IMR-90 (cell line): ENCODE measurements around the gene PRPSAP1. TPM values are rescaled to one million over a fixed set of nuclear protein-coding genes. Genes with fewer than 3 reads are reported as not detected.

Experiments
- ATAC-seq: fragments of 200-7000 bp; cut with Tn5 transposase; 2 replicates; pipeline ENCODE4 v1.9.1; 2020; ENCODE audit warnings: low read depth, mild to moderate bottlenecking, moderate library complexity
- BruUV-seq: library from RNA; stranded (reverse); fragments of 400-500 nt; replicated peaks from 2 replicates; lab custom pipeline; 2021; lab: Mats Ljungman, UMichigan
- CTCF ChIA-PET: fragments of 300-600 bp; formaldehyde crosslinking; extraction: SDS; loops from one replicate; lab custom pipeline; 2021; ENCODE audit warnings: antibody characterized with exemption; lab: Yijun Ruan, JAX
- POLR2A ChIA-PET: fragments of 300-600 bp; sonication (Branson Sonifier 250); formaldehyde crosslinking; loops from one replicate; lab custom pipeline; 2022; ENCODE audit warnings: antibody characterized with exemption; ENCODE audit not compliant: unreplicated experiment; lab: Charles Lee
- DNase-seq: peaks from one replicate; pipeline ENCODE4 v3.0.0; 2013
- H2AFZ ChIP-seq: replicated peaks from 2 replicates; pipeline ENCODE3; 2013; ENCODE audit warnings: low read length, mild to moderate bottlenecking; ENCODE audit not compliant: poor library complexity
- H2AK5ac ChIP-seq: 2 replicates; pipeline ENCODE4 v1.6.1; 2013; ENCODE audit warnings: low read depth, low read length, inconsistent platforms
- H2AK9ac ChIP-seq: replicated peaks from 2 replicates; pipeline ENCODE3; 2013; ENCODE audit warnings: mild to moderate bottlenecking, low read depth, low read length, moderate library complexity; ENCODE audit not compliant: poor library complexity
- H2BK120ac ChIP-seq: 2 replicates; pipeline ENCODE4 v1.6.1; 2013; ENCODE audit warnings: low read depth, low read length, inconsistent platforms
- H2BK15ac ChIP-seq: 3 replicates; pipeline ENCODE4 v1.6.1; 2013; ENCODE audit warnings: low read depth, low read length, inconsistent platforms
- H2BK20ac ChIP-seq: 2 replicates; pipeline ENCODE4 v1.6.1; 2013; ENCODE audit warnings: low read depth, mild to moderate bottlenecking, inconsistent platforms, low read length, moderate library complexity
- H2BK5ac ChIP-seq: 2 replicates; pipeline ENCODE4 v1.6.1; 2013; ENCODE audit warnings: mild to moderate bottlenecking, low read depth, low read length, inconsistent platforms; ENCODE audit not compliant: poor library complexity, severe bottlenecking
- H3K14ac ChIP-seq: replicated peaks from 2 replicates; pipeline ENCODE4 v1.6.1; 2013; ENCODE audit warnings: low read depth, low read length, inconsistent platforms
- H3K18ac ChIP-seq: 2 replicates; pipeline ENCODE4 v1.6.1; 2013; ENCODE audit warnings: low read depth, low read length, control low read depth
- H3K23ac ChIP-seq: 2 replicates; pipeline ENCODE4 v1.6.1; 2013; ENCODE audit warnings: low read depth, low read length, inconsistent platforms
- H3K27ac ChIP-seq: 2 replicates; pipeline ENCODE4 v1.5.1; 2013; ENCODE audit warnings: mild to moderate bottlenecking, control low read depth, low read length; ENCODE audit not compliant: insufficient read depth
- H3K27me3 ChIP-seq: 2 replicates; pipeline ENCODE4 v1.6.1; 2013; ENCODE audit warnings: low read length; ENCODE audit not compliant: control insufficient read depth, insufficient read depth
- H3K36me3 ChIP-seq: 2 replicates; pipeline ENCODE4 v1.6.1; 2013; ENCODE audit warnings: low read length, mixed read lengths; ENCODE audit not compliant: control insufficient read depth, insufficient read depth
- H3K4ac ChIP-seq: 2 replicates; pipeline ENCODE4 v1.6.1; 2013; ENCODE audit warnings: low read depth, low read length, inconsistent platforms
- H3K4me1 ChIP-seq: 2 replicates; pipeline ENCODE4 v1.6.1; 2013; ENCODE audit warnings: low read length, mixed read lengths; ENCODE audit not compliant: control insufficient read depth, insufficient read depth
- H3K4me2 ChIP-seq: 2 replicates; pipeline ENCODE4 v1.6.1; 2013; ENCODE audit warnings: low read depth, mild to moderate bottlenecking, control low read depth, low read length, moderate library complexity
- H3K4me3 ChIP-seq: 2 replicates; pipeline ENCODE4 v1.5.1; 2013; ENCODE audit warnings: low read depth, mild to moderate bottlenecking, control low read depth, low read length, moderate library complexity; ENCODE audit not compliant: insufficient read depth
- H3K56ac ChIP-seq: 2 replicates; pipeline ENCODE4 v1.6.1; 2013; ENCODE audit warnings: low read length, inconsistent platforms; ENCODE audit not compliant: insufficient read depth; ENCODE audit errors: extremely low read depth
- H3K79me1 ChIP-seq, 2 experiments: 2 replicates each; pipeline ENCODE4 v1.6.1; 2013; ENCODE audit warnings: low read length in 2 of 2, inconsistent platforms in 1 of 2, low read depth in 1 of 2
- H3K9ac ChIP-seq: 2 replicates; pipeline ENCODE4 v1.6.1; 2013; ENCODE audit warnings: low read depth, low read length, control low read depth
- H3K9me1 ChIP-seq: 2 replicates; pipeline ENCODE4 v1.6.1; 2013; ENCODE audit warnings: low read length, inconsistent platforms; ENCODE audit not compliant: insufficient read depth
- H3K9me3 ChIP-seq: 2 replicates; pipeline ENCODE4 v1.6.1; 2013; ENCODE audit warnings: low read length; ENCODE audit not compliant: control insufficient read depth, insufficient read depth
- H4K20me1 ChIP-seq: 2 replicates; pipeline ENCODE4 v1.6.1; 2013; ENCODE audit warnings: low read length, inconsistent platforms; ENCODE audit not compliant: insufficient read depth
- H4K5ac ChIP-seq: 2 replicates; pipeline ENCODE4 v1.6.1; 2013; ENCODE audit warnings: mild to moderate bottlenecking, low read depth, low read length, control low read depth
- H4K8ac ChIP-seq, 2 experiments: 2 replicates each; pipeline ENCODE4 v1.6.1; 2013; ENCODE audit warnings: low read depth in 2 of 2, low read length in 2 of 2, control low read depth in 1 of 2, inconsistent platforms in 1 of 2
- H4K91ac ChIP-seq: 2 replicates; pipeline ENCODE4 v1.6.1; 2013; ENCODE audit warnings: low read depth, low read length, inconsistent platforms; ENCODE audit not compliant: insufficient read depth
- BHLHE40 ChIP-seq: fragments of 150-350 bp; IDR thresholded peaks from 2 replicates; pipeline ENCODE4 v1.6.1; 2016; ENCODE audit warnings: mild to moderate bottlenecking, low read depth, low read length
- CEBPB ChIP-seq: IDR thresholded peaks from 2 replicates; pipeline ENCODE4 v1.6.1; 2012; ENCODE audit warnings: low read depth, low read length, improper control_type of control experiment
- CTCF ChIP-seq: conservative IDR thresholded peaks from 2 replicates; pipeline ENCODE4 v1.5.1; 2012; ENCODE audit warnings: mild to moderate bottlenecking, low read depth, low read length, improper control_type of control experiment
- MAZ ChIP-seq: IDR thresholded peaks from 2 replicates; pipeline ENCODE4 v1.6.1; 2012; ENCODE audit warnings: low read depth, mild to moderate bottlenecking, low read length, improper control_type of control experiment, moderate library complexity, borderline replicate concordance
- MXI1 ChIP-seq: IDR thresholded peaks from 2 replicates; pipeline ENCODE4 v1.6.1; 2012; ENCODE audit warnings: low read depth, mild to moderate bottlenecking, low read length, moderate library complexity, borderline replicate concordance
- POLR2A ChIP-seq: IDR thresholded peaks from 2 replicates; pipeline ENCODE4 v1.6.1; 2012; ENCODE audit warnings: mild to moderate bottlenecking, low read depth, low read length
- RAD21 ChIP-seq: IDR thresholded peaks from 2 replicates; pipeline ENCODE4 v1.6.1; 2012; ENCODE audit warnings: low read length, improper control_type of control experiment
- RCOR1 ChIP-seq: IDR thresholded peaks from 2 replicates; pipeline ENCODE4 v1.6.1; 2012; ENCODE audit warnings: mild to moderate bottlenecking, low read length, improper control_type of control experiment; ENCODE audit not compliant: insufficient replicate concordance
- RFX5 ChIP-seq: IDR thresholded peaks from 2 replicates; pipeline ENCODE4 v1.8.0; 2012; ENCODE audit warnings: low read depth, mild to moderate bottlenecking, low read length, moderate library complexity
- SMC3 ChIP-seq: fragments of 150-350 bp; IDR thresholded peaks from 2 replicates; pipeline ENCODE4 v1.6.1; 2016; ENCODE audit warnings: low read depth, mild to moderate bottlenecking, antibody characterized with exemption, low read length, moderate library complexity
- WGBS, 2 experiments: methylation state at CpG; one replicate each; pipeline versions ENCODE4 v1.1.5 to v1.1.7; 2013; ENCODE audit warnings: missing lambda C conversion rate in 2 of 2; ENCODE audit not compliant: insufficient read length in 1 of 2; ENCODE audit errors: extremely low coverage in 2 of 2; 5-methylcytosine and 5-hydroxymethylcytosine counted together
- dilution Hi-C: fragments of 300-500 bp; cut with HindIII; formaldehyde crosslinking; loops from one replicate; pipeline ENCODE4 v1.14.3; 2018; ENCODE audit warnings: low sequenced_read_pairs; ENCODE audit not compliant: unreplicated experiment
- in situ Hi-C: fragments of 300-500 bp; cut with MboI; formaldehyde crosslinking; loops from 3 replicates; pipeline ENCODE4 v1.14.3; 2019; ENCODE audit warnings: low sequenced_read_pairs, inconsistent platforms, mixed read lengths
- intact Hi-C: fragments of 100-400 bp; cut with micrococcal nuclease; formaldehyde crosslinking; loops from 2 replicates; pipeline ENCODE4 v1.10.0; 2022
- polyA plus RNA-seq, 3 experiments: library from polyadenylated mRNA; depleted of rRNA; stranded (reverse); fragments of >200 nt; gene quantifications; 2 replicates each; pipeline ENCODE4 v1.2.3, GENCODE V29; 2012; ENCODE audit warnings: low replicate concordance in 1 of 3
- total RNA-seq: library from RNA; depleted of rRNA; stranded (reverse); fragments of >200 nt; gene quantifications from 2 replicates; pipeline ENCODE4 v1.2.3, GENCODE V29; 2012
- TF ChIP-seq, protein P1 (sequence below): fragments of 150-350 bp; IDR thresholded peaks from 2 replicates; pipeline ENCODE4 v1.6.1; 2016; ENCODE audit warnings: low read depth, mild to moderate bottlenecking, low read length, moderate library complexity, borderline replicate concordance
- TF ChIP-seq, protein P2 (sequence below): fragments of 150-350 bp; IDR thresholded peaks from 2 replicates; pipeline ENCODE4 v1.6.1; 2017; ENCODE audit warnings: mild to moderate bottlenecking, antibody characterized with exemption, low read length, low read depth

The PRPSAP1 gene
- total and polyA plus RNA-seq, 2 of the 4 experiments (the other 2 are of a cell fraction): 34.4 to 48.6 TPM

DNA sequence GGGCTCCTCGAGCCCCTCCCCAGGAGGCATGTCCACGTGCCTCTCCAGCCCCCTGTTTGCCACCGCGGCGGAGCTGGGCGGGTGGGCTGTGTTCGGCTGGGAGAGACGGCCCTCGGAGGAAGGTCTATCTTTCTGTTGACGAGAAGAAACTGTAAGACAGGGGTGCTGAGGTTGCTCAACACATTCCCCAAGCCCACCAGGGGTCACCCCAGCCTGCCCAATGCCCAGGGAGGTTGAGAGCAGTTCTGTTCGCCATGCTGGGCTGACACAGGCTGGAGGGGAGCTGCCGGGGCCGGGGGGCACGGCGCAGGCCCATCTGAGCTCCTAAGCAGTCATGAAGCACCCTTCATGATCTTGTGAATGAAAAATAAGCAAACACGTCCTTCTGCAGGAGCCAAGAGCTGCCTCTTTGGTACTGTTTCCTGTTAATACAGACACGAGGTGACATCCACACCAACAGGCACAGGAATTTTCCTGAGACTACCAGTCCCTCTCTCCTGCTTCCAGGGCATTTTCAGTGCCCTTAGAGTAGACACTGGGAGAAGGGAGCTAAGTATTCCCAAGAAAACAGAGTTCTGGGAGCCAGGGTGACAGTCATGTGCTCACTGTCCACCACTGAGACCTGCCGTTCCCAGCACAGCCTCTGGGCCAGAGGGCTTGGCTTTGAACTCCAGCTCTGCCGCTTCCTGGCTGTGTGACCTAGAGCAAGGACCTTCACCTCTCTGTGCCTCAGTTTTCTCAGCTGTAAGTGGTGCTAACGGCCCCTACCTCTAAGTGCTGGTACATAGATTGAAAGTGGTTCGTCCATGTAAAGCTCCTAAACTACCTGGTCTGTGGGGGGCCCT lies 79.4 kb downstream of the PRPSAP1 start:
- peaks cover 7% of the 10 kb centered on the region for H3K4me1 ChIP-seq
- H3K36me3 ChIP-seq: peaks cover 6% of the 10 kb centered on the region
- no peak overlapping the region for H2BK20ac ChIP-seq
- H3K9me1 ChIP-seq: peaks cover 6% of the 10 kb centered on the region
- no peak overlapping the region for H2BK120ac ChIP-seq
- H2AK9ac ChIP-seq: peak overlapping the region; percentile 58
- H3K79me1 ChIP-seq: peaks cover 9 to 31% of the 10 kb centered on the region in 2 experiments; a peak in 3 of 4 replicates
- H2BK5ac ChIP-seq: no peak overlapping the region
- 46% methylated on average over 6 of the region's 21 CpGs; no CpG with 5 or more reads in 1 of the 2 experiments for WGBS, 2 experiments
- no peak overlapping the region for H3K18ac ChIP-seq
- H3K4ac ChIP-seq: no peak overlapping the region
- H3K14ac ChIP-seq: no peak overlapping the region
- ChIA-PET POLR2A (no interaction called here), CTCF (interaction anchor here (0.6 to 1.4 kb wide), 3 partner anchors 10 to 153 kb away, joined by 3 to 5 read pairs (median 3); partner anchors contain the start of gene UBALD2)
- no peak overlapping the region for H3K56ac ChIP-seq
- TF ChIP-seq MAZ (no peak), POLR2A (no peak), RFX5 (no peak), RCOR1 (no peak), SMC3 (no peak), RAD21 (no peak), CEBPB (no peak), CTCF (no peak), BHLHE40 (no peak), MXI1 (no peak)
- TF ChIP-seq, protein P1, sequence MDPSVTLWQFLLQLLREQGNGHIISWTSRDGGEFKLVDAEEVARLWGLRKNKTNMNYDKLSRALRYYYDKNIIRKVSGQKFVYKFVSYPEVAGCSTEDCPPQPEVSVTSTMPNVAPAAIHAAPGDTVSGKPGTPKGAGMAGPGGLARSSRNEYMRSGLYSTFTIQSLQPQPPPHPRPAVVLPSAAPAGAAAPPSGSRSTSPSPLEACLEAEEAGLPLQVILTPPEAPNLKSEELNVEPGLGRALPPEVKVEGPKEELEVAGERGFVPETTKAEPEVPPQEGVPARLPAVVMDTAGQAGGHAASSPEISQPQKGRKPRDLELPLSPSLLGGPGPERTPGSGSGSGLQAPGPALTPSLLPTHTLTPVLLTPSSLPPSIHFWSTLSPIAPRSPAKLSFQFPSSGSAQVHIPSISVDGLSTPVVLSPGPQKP: no peak
- TF ChIP-seq, protein P2, sequence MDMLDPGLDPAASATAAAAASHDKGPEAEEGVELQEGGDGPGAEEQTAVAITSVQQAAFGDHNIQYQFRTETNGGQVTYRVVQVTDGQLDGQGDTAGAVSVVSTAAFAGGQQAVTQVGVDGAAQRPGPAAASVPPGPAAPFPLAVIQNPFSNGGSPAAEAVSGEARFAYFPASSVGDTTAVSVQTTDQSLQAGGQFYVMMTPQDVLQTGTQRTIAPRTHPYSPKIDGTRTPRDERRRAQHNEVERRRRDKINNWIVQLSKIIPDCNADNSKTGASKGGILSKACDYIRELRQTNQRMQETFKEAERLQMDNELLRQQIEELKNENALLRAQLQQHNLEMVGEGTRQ: no peak
- no peak overlapping the region for H3K9ac ChIP-seq
- no peak overlapping the region for H3K4me2 ChIP-seq
- H4K91ac ChIP-seq: no peak overlapping the region
- DNase-seq (no peak), ATAC-seq (no peak)
- H3K4me3 ChIP-seq: no peak overlapping the region
- no TSS peak for BruUV-seq
- no peaks in the 10 kb centered on the region; the same call in 1 of the 2 replicates for H4K20me1 ChIP-seq
- in situ Hi-C loops (no loop called here), intact Hi-C loops (no loop called here), dilution Hi-C loops (no loop called here)
- H2BK15ac ChIP-seq: no peak overlapping the region
- no peak overlapping the region for H2AK5ac ChIP-seq
- H2AFZ ChIP-seq: peak overlapping the region; percentile 35
- no peaks in the 10 kb centered on the region for H3K9me3 ChIP-seq
- H4K5ac ChIP-seq: no peak overlapping the region
- 0 out of 2 replicates have a peak overlapping the region, but pooled peaks have one; percentile 11 for H3K23ac ChIP-seq
- H3K27ac ChIP-seq: no peak overlapping the region
- H4K8ac ChIP-seq: no peak overlapping the region
- no peaks in the 10 kb centered on the region for H3K27me3 ChIP-seq
